Ramos (cell line): ENCODE data around the gene GPC6.

Experiments
- in situ Hi-C: fragments of 300-500 bp; cut with MboI; formaldehyde crosslinking; loops from one replicate; pipeline ENCODE4 v1.14.3; 2022; ENCODE audit warnings: low sequenced_read_pairs; ENCODE audit not compliant: unreplicated experiment

Gene GPC6

GRCh38 chr13:93976528-93976927, 749.9 kb downstream of the GPC6 start:
- in situ Hi-C loops: no loop called here

- in situ Hi-C loops: no loop called here
Observed at GRCh38 chr13:93977986-93978385, 751.4 kb downstream of the GPC6 start.

GRCh38 chr13:93981426-93981977, 754.9 kb downstream of the GPC6 start:
- in situ Hi-C loops: no loop called here

- in situ Hi-C loops: no loop called here
Observed at GRCh38 chr13:93982179-93982918, 755.7 kb downstream of the GPC6 start.

- in situ Hi-C loops: no loop called here
Observed at GRCh38 chr13:93984052-93984451, 757.4 kb downstream of the GPC6 start.

- in situ Hi-C loops: no loop called here
Observed at GRCh38 chr13:93984876-93985275, 758.3 kb downstream of the GPC6 start.

- in situ Hi-C loops: no loop called here
Observed at GRCh38 chr13:93987458-93987857, 760.9 kb downstream of the GPC6 start.

- in situ Hi-C loops: no loop called here
Observed at GRCh38 chr13:93991569-93991968, 765.0 kb downstream of the GPC6 start.

- in situ Hi-C loops: no loop called here
Observed at GRCh38 chr13:93996481-93996880, 769.9 kb downstream of the GPC6 start.

- in situ Hi-C loops: no loop called here
Observed at GRCh38 chr13:94006296-94006695, 779.7 kb downstream of the GPC6 start.

- in situ Hi-C loops: no loop called here
Observed at GRCh38 chr13:94007072-94007471, 780.5 kb downstream of the GPC6 start.

- in situ Hi-C loops: no loop called here
Observed at GRCh38 chr13:94009701-94010100, 783.1 kb downstream of the GPC6 start.

- in situ Hi-C loops: no loop called here
Observed at GRCh38 chr13:94014461-94014860, 787.9 kb downstream of the GPC6 start.

- in situ Hi-C loops: no loop called here
Observed at GRCh38 chr13:94020426-94020825, 793.8 kb downstream of the GPC6 start.

GRCh38 chr13:94020833-94021232, 794.2 kb downstream of the GPC6 start:
- in situ Hi-C loops: no loop called here

GRCh38 chr13:94028234-94028633, 801.6 kb downstream of the GPC6 start:
- in situ Hi-C loops: no loop called here

- in situ Hi-C loops: no loop called here
Observed at GRCh38 chr13:94028650-94029049, 802.0 kb downstream of the GPC6 start.

GRCh38 chr13:94030415-94031119, 804.0 kb downstream of the GPC6 start:
- in situ Hi-C loops: no loop called here

GRCh38 chr13:94031609-94032008, 805.0 kb downstream of the GPC6 start:
- in situ Hi-C loops: no loop called here

- in situ Hi-C loops: no loop called here
Observed at GRCh38 chr13:94033098-94033497, 806.5 kb downstream of the GPC6 start.

GRCh38 chr13:94033830-94034642, 807.4 kb downstream of the GPC6 start:
- in situ Hi-C loops: no loop called here
